HepG2 (cell line): ENCODE measurements around the gene CTSA. TPM values are rescaled to one million over a fixed set of nuclear protein-coding genes. Genes with fewer than 3 reads are reported as not detected.

Source experiments
- ATF4 ChIP-seq, 2 experiments: fragments of 450-650 bp in 1 of 2; sonication (generic) in 1 of 2; formaldehyde crosslinking; IDR thresholded peaks; 2 replicates each; pipeline versions ENCODE4 v1.5.0 to v1.8.0; 2020 to 2022; ENCODE audit warnings: mild to moderate bottlenecking in 1 of 2, missing genetic modification reagents in 1 of 2
- BORCS8-MEF2B ChIP-seq: sonication (generic); formaldehyde crosslinking; IDR thresholded peaks from 2 replicates; pipeline ENCODE4 v1.8.0; 2022; ENCODE audit warnings: mild to moderate bottlenecking, missing genetic modification reagents
- DNMT3B ChIP-seq: conservative IDR thresholded peaks from 2 replicates; pipeline ENCODE4 v1.6.1; 2016; ENCODE audit warnings: missing biosample characterization, control low read depth
- MEF2D ChIP-seq: sonication (generic); formaldehyde crosslinking; IDR thresholded peaks from 2 replicates; pipeline ENCODE4 v1.5.1; 2020; ENCODE audit warnings: mild to moderate bottlenecking, missing genetic modification reagents
- MTF1 ChIP-seq: sonication (generic); formaldehyde crosslinking; IDR thresholded peaks from 2 replicates; pipeline ENCODE4 v1.5.0; 2020; ENCODE audit warnings: missing genetic modification reagents
- NRL ChIP-seq: sonication (generic); formaldehyde crosslinking; IDR thresholded peaks from 2 replicates; pipeline ENCODE4 v1.5.0; 2020; ENCODE audit warnings: missing genetic modification reagents, mild to moderate bottlenecking, moderate library complexity, borderline replicate concordance
- STAG1 ChIP-seq: sonication (generic); formaldehyde crosslinking; IDR thresholded peaks from 2 replicates; pipeline ENCODE4 v1.4.0; 2020; ENCODE audit warnings: missing genetic modification reagents
- XRCC5 ChIP-seq: fragments of 200-400 bp; formaldehyde crosslinking; optimal IDR thresholded peaks from 2 replicates; pipeline ENCODE3; 2017; ENCODE audit warnings: mild to moderate bottlenecking, low read length
- polyA plus RNA-seq, 8 experiments: library from polyadenylated mRNA; depleted of rRNA in 3 of 8; stranded (reverse) in 7 of 8; unstranded in 1 of 8; fragments of >200 nt; fragmentation: Illumina TruSeq in 4 of 8; extraction: Trizol in 4 of 8; gene quantifications; 2 replicates each; pipeline versions ENCODE4 v1.2.1 to v1.2.3, GENCODE V29; 2011 to 2016; ENCODE audit warnings: low read depth in 4 of 8, missing spikeins in 1 of 8, mixed read lengths in 1 of 8; ENCODE audit not compliant: insufficient read depth in 1 of 8
- total RNA-seq, 5 experiments: library from RNA; depleted of rRNA; stranded (reverse); fragments of >200 nt; fragmentation: Illumina TruSeq; extraction: Trizol; gene quantifications; 2 replicates each; pipeline ENCODE4 v1.2.3, GENCODE V29; 2016; ENCODE audit warnings: low read depth in 1 of 5
- TF ChIP-seq, protein P1 (sequence below): sonication (generic); formaldehyde crosslinking; IDR thresholded peaks from 2 replicates; pipeline ENCODE4 v1.4.0; 2020; ENCODE audit warnings: low read depth, missing genetic modification reagents
- TF ChIP-seq, protein P2 (sequence below): sonication (generic); formaldehyde crosslinking; IDR thresholded peaks from 2 replicates; pipeline ENCODE4 v1.4.0; 2020; ENCODE audit warnings: missing genetic modification reagents, mild to moderate bottlenecking, borderline replicate concordance
- TF ChIP-seq, protein P3 (sequence below): sonication (generic); formaldehyde crosslinking; IDR thresholded peaks from one replicate; pipeline ENCODE4 v1.5.1; 2020; ENCODE audit warnings: mild to moderate bottlenecking, missing genetic modification reagents; ENCODE audit errors: not compliant biosample characterization

Gene CTSA
- total and polyA plus RNA-seq, 2 of the 13 experiments (the other 11 are each of a cell fraction or from before 2014, with no cell fraction given), result 202 to 231 TPM

GRCh38 chr20:45934586-45935415 lies 43.7 kb downstream of the CTSA start, which contains the start of gene PCIF1 (continued):
- TF ChIP-seq ATF4 (CRISPR knock-in tag; IDR thresholded peaks at IDR 0.05) (no peak; a peak in 1 of 4 replicates), NRL (peak; percentile 99), MEF2D (CRISPR knock-in tag) (0 out of 2 replicates have a peak, but pooled peaks have one; percentile 11), XRCC5 (peak; percentile 12), BORCS8-MEF2B (peak; percentile 79; the same call in 1 of the 2 replicates), STAG1 (CRISPR knock-in tag) (peak; percentile 17; the same call in 1 of the 2 replicates), DNMT3B (CRISPR knock-in tag) (peak; percentile 91), MTF1 (CRISPR knock-in tag) (no peak; the same call in 1 of the 2 replicates)
- TF ChIP-seq, protein P1, sequence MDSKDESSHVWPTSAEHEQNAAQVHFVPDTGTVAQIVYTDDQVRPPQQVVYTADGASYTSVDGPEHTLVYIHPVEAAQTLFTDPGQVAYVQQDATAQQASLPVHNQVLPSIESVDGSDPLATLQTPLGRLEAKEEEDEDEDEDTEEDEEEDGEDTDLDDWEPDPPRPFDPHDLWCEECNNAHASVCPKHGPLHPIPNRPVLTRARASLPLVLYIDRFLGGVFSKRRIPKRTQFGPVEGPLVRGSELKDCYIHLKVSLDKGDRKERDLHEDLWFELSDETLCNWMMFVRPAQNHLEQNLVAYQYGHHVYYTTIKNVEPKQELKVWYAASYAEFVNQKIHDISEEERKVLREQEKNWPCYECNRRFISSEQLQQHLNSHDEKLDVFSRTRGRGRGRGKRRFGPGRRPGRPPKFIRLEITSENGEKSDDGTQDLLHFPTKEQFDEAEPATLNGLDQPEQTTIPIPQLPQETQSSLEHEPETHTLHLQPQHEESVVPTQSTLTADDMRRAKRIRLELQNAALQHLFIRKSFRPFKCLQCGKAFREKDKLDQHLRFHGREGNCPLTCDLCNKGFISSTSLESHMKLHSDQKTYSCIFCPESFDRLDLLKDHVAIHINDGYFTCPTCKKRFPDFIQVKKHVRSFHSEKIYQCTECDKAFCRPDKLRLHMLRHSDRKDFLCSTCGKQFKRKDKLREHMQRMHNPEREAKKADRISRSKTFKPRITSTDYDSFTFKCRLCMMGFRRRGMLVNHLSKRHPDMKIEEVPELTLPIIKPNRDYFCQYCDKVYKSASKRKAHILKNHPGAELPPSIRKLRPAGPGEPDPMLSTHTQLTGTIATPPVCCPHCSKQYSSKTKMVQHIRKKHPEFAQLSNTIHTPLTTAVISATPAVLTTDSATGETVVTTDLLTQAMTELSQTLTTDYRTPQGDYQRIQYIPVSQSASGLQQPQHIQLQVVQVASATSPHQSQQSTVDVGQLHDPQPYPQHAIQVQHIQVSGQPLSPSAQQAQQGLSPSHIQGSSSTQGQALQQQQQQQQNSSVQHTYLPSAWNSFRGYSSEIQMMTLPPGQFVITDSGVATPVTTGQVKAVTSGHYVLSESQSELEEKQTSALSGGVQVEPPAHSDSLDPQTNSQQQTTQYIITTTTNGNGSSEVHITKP (CRISPR knock-in tag), result peak; percentile 67
- TF ChIP-seq, protein P2, sequence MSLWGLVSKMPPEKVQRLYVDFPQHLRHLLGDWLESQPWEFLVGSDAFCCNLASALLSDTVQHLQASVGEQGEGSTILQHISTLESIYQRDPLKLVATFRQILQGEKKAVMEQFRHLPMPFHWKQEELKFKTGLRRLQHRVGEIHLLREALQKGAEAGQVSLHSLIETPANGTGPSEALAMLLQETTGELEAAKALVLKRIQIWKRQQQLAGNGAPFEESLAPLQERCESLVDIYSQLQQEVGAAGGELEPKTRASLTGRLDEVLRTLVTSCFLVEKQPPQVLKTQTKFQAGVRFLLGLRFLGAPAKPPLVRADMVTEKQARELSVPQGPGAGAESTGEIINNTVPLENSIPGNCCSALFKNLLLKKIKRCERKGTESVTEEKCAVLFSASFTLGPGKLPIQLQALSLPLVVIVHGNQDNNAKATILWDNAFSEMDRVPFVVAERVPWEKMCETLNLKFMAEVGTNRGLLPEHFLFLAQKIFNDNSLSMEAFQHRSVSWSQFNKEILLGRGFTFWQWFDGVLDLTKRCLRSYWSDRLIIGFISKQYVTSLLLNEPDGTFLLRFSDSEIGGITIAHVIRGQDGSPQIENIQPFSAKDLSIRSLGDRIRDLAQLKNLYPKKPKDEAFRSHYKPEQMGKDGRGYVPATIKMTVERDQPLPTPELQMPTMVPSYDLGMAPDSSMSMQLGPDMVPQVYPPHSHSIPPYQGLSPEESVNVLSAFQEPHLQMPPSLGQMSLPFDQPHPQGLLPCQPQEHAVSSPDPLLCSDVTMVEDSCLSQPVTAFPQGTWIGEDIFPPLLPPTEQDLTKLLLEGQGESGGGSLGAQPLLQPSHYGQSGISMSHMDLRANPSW (CRISPR knock-in tag), result no peak; the same call in 1 of the 2 replicates
- TF ChIP-seq, protein P3, sequence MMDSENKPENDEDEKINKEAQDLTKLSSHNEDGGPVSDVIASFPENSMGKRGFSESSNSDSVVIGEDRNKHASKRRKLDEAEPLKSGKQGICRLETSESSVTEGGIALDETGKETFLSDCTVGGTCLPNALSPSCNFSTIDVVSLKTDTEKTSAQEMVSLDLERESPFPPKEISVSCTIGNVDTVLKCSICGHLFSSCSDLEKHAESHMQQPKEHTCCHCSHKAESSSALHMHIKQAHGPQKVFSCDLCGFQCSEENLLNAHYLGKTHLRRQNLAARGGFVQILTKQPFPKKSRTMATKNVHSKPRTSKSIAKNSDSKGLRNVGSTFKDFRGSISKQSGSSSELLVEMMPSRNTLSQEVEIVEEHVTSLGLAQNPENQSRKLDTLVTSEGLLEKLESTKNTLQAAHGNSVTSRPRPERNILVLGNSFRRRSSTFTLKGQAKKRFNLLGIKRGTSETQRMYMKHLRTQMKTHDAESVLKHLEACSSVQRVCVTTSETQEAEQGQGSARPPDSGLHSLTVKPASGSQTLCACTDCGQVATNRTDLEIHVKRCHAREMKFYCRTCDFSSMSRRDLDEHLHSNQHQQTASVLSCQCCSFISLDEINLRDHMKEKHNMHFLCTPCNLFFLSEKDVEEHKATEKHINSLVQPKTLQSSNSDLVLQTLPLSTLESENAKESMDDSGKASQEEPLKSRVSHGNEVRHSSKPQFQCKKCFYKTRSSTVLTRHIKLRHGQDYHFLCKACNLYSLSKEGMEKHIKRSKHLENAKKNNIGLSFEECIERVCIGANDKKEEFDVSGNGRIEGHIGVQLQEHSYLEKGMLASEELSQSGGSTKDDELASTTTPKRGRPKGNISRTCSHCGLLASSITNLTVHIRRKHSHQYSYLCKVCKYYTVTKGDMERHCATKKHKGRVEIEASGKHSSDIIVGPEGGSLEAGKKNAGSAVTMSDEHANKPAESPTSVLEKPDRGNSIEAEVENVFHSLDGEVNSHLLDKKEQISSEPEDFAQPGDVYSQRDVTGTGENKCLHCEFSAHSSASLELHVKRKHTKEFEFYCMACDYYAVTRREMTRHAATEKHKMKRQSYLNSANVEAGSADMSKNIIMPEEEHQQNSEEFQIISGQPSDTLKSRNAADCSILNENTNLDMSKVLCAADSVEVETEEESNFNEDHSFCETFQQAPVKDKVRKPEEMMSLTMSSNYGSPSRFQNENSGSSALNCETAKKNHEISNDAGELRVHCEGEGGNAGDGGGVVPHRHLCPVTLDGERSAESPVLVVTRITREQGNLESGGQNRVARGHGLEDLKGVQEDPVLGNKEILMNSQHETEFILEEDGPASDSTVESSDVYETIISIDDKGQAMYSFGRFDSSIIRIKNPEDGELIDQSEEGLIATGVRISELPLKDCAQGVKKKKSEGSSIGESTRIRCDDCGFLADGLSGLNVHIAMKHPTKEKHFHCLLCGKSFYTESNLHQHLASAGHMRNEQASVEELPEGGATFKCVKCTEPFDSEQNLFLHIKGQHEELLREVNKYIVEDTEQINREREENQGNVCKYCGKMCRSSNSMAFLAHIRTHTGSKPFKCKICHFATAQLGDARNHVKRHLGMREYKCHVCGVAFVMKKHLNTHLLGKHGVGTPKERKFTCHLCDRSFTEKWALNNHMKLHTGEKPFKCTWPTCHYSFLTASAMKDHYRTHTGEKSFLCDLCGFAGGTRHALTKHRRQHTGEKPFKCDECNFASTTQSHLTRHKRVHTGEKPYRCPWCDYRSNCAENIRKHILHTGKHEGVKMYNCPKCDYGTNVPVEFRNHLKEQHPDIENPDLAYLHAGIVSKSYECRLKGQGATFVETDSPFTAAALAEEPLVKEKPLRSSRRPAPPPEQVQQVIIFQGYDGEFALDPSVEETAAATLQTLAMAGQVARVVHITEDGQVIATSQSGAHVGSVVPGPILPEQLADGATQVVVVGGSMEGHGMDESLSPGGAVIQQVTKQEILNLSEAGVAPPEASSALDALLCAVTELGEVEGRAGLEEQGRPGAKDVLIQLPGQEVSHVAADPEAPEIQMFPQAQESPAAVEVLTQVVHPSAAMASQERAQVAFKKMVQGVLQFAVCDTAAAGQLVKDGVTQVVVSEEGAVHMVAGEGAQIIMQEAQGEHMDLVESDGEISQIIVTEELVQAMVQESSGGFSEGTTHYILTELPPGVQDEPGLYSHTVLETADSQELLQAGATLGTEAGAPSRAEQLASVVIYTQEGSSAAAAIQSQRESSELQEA, result peak; percentile 80
